ENCODE results near the gene ADORA2B. TPM values are rescaled to one million over a fixed set of nuclear protein-coding genes. Genes with fewer than 3 reads are reported as not detected.

The ADORA2B gene
- total and polyA plus RNA-seq, 2 of the 8 experiments (the other 6 are each of a cell fraction or from before 2014, with no cell fraction given), result 2.6 to 8.2 TPM

- no peak for TF ChIP-seq KDM5A (IDR thresholded peaks at IDR 0.05; ENCODE audit: low read length)
- no peak for TF ChIP-seq CREB1 (IDR thresholded peaks at IDR 0.05)
Observed at GRCh38 chr17:15926039-15926740, 18.7 kb upstream of the ADORA2B start (continued).
